HEK293T (cell line): ENCODE data around the gene GADD45G.

Experiments used
- CTCF ChIA-PET: fragments of 350-600 bp; formaldehyde crosslinking; extraction: SDS; loops from one replicate; lab custom pipeline; 2021; ENCODE audit warnings: antibody characterized with exemption, inconsistent platforms; lab: Yijun Ruan, JAX
- POLR2A ChIA-PET: fragments of 350-600 bp; formaldehyde crosslinking; extraction: SDS; loops from one replicate; lab custom pipeline; 2020; ENCODE audit warnings: antibody characterized with exemption, inconsistent platforms; lab: Yijun Ruan, JAX
- DNase-seq: peaks from one replicate; pipeline ENCODE4 v3.0.0; 2012; ENCODE audit warnings: mixed read lengths; ENCODE audit errors: extremely low spot score
- ARNT ChIP-seq: fragments of 450-650 bp; IDR thresholded peaks from 2 replicates; pipeline ENCODE4 v1.6.1; 2017; ENCODE audit warnings: mild to moderate bottlenecking
- BHLHE40 ChIP-seq: fragments of 450-650 bp; IDR thresholded peaks from 2 replicates; pipeline ENCODE4 v1.6.1; 2016; ENCODE audit warnings: mild to moderate bottlenecking, moderate library complexity, borderline replicate concordance
- CTBP1 ChIP-seq: fragments of 450-650 bp; IDR thresholded peaks from 2 replicates; pipeline ENCODE4 v1.6.1; 2016; ENCODE audit warnings: borderline replicate concordance
- ELF4 ChIP-seq: fragments of 450-650 bp; IDR thresholded peaks from 2 replicates; pipeline ENCODE4 v1.6.1; 2017; ENCODE audit warnings: antibody characterized with exemption
- FOXA1 ChIP-seq: fragments of 450-650 bp; IDR thresholded peaks from 2 replicates; pipeline ENCODE4 v1.6.1; 2016; ENCODE audit warnings: mild to moderate bottlenecking
- FOXK2 ChIP-seq: fragments of 450-650 bp; IDR thresholded peaks from 2 replicates; pipeline ENCODE4 v1.6.1; 2016; ENCODE audit warnings: mild to moderate bottlenecking
- FOXM1 ChIP-seq: fragments of 450-650 bp; IDR thresholded peaks from 2 replicates; pipeline ENCODE4 v1.6.1; 2017; ENCODE audit warnings: mild to moderate bottlenecking, borderline replicate concordance
- HDGF ChIP-seq: fragments of 450-650 bp; IDR thresholded peaks from 2 replicates; pipeline ENCODE4 v1.6.1; 2017; ENCODE audit warnings: antibody characterized with exemption, borderline replicate concordance
- L3MBTL2 ChIP-seq: fragments of 450-650 bp; conservative IDR thresholded peaks from 2 replicates; pipeline ENCODE4 v1.6.1; 2016; ENCODE audit warnings: mild to moderate bottlenecking
- LEF1 ChIP-seq: fragments of 450-650 bp; IDR thresholded peaks from 2 replicates; pipeline ENCODE4 v1.6.1; 2017; ENCODE audit warnings: mild to moderate bottlenecking, borderline replicate concordance
- NFRKB ChIP-seq: fragments of 450-650 bp; IDR thresholded peaks from 2 replicates; pipeline ENCODE4 v1.6.1; 2016; ENCODE audit warnings: mild to moderate bottlenecking, moderate library complexity
- SP1 ChIP-seq: fragments of 450-650 bp; IDR thresholded peaks from 2 replicates; pipeline ENCODE4 v1.6.1; 2017
- SUZ12 ChIP-seq: fragments of 450-650 bp; IDR thresholded peaks from 2 replicates; pipeline ENCODE4 v1.6.1; 2016; ENCODE audit warnings: mild to moderate bottlenecking
- TARDBP ChIP-seq: fragments of 450-650 bp; IDR thresholded peaks from 2 replicates; pipeline ENCODE4 v1.6.1; 2016
- ZNF384 ChIP-seq: fragments of 450-650 bp; IDR thresholded peaks from 2 replicates; pipeline ENCODE4 v1.6.1; 2016
- TF ChIP-seq, protein P1 (sequence below): fragments of 450-650 bp; IDR thresholded peaks from 2 replicates; pipeline ENCODE4 v1.6.1; 2016

GADD45G gene

DNA sequence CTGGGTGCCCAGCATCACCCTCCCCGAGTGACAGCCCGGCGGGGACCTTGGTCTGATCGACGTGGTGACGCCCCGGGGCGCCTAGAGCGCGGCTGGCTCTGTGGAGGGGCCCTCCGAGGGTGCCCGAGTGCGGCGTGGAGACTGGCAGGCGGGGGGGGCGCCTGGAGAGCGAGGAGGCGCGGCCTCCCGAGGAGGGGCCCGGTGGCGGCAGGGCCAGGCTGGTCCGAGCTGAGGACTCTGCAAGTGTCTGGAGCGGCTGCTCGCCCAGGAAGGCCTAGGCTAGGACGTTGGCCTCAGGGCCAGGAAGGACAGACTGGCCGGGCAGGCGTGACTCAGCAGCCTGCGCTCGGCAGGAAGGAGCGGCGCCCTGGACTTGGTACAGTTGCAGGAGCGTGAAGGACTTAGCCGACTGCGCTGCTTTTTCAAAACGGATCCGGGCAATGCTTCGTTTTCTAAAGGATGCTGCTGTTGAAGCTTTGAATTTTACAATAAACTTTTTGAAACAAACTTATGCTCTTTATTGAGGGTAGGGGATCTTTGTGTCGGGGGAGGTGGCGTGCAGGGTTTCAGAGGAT lies 1.3 kb downstream of the GADD45G start:
- TF ChIP-seq HDGF (no peak), NFRKB (no peak), BHLHE40 (no peak), ARNT (no peak), CTBP1 (no peak), FOXA1 (no peak), SUZ12 (no peak), TARDBP (no peak), SP1 (no peak), FOXK2 (no peak), L3MBTL2 (no peak)
- no peak for DNase-seq
- POLR2A ChIA-PET = interaction anchor here (1.5 kb wide), 1 partner anchor 336 kb away, joined by 6 read pairs; no protein-coding TSS in a partner anchor
- CTCF ChIA-PET = interaction anchor here (0.6 to 1.3 kb wide), 2 partner anchors 9 to 493 kb away, joined by 3 to 4 read pairs; no protein-coding TSS in a partner anchor

DNA sequence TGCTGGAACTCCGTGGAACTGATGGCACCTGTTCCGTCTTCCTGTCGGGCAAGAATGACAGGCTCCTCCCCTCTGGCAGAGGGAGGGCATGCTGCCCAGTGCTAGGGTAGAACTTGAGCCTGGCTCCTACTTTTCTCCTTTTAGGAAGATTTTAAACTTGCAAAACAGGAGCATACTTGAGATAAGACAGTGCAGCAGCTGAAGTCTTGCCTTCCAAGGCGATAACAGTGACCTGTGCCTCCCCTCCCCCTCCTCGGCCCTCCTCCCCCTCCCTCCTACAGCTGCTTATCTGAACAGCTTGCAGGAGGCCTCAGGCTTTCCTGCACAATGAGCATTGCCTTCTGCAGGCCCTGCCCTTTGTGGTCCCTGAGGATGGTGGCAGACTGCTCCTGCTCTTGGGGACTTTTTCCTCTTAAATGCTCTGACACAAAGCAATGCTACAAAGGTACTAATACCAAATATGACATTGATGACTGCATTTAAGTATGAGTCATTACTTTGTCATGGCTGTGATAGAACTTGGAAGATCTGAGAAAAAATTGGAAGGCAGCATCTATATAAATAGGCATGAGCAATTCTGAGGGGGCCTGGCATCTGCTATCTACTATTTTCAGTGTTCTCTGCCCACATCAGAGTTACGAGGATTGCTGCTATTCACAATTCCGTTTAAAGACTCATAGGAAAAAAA lies 2.0 kb downstream of the GADD45G start:
- ChIA-PET CTCF (interaction anchor here (1.3 kb wide), 1 partner anchor 493 kb away, joined by 4 read pairs; no protein-coding TSS in a partner anchor), POLR2A (no interaction called here)
- DNase-seq = no peak
- TF ChIP-seq SP1 = no peak
- TF ChIP-seq NFRKB = no peak
- TF ChIP-seq LEF1 = no peak
- TF ChIP-seq, protein P1, sequence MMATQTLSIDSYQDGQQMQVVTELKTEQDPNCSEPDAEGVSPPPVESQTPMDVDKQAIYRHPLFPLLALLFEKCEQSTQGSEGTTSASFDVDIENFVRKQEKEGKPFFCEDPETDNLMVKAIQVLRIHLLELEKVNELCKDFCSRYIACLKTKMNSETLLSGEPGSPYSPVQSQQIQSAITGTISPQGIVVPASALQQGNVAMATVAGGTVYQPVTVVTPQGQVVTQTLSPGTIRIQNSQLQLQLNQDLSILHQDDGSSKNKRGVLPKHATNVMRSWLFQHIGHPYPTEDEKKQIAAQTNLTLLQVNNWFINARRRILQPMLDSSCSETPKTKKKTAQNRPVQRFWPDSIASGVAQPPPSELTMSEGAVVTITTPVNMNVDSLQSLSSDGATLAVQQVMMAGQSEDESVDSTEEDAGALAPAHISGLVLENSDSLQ = no peak
- TF ChIP-seq ZNF384 = no peak
- TF ChIP-seq HDGF = no peak
- no peak for TF ChIP-seq FOXM1

DNA sequence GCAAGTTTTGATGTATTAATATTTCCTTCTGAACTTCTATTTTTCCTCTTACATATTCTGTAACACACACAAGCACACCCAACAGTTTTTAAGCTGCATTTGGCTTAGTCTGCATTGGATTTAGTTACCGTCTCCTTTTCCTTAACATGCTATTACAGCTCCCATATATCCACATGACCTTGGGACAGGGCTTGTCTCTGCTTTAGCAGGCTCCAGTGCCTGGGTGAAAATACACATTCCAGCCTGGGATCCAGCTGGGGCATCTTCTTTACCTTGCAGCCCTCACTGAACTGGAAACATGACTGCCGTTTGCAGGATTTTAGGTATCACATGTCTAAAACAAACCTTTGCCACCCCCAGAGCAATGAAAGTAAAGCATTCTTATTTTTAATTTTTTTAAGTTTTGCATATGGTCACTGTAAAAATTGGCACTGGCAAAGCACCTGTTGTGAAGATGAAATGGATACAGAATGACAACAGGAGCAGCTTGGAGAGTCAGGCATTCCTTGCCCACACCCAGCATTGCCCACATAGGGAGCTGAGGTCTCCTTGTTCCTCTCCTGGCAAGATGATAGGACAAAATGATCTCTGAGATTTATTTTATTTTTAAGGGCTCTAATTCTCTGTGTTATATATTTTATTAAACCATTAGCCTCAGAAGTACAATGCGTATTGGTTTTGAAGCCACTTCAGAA lies 4.0 kb downstream of the GADD45G start:
- TF ChIP-seq BHLHE40 (no peak), NFRKB (no peak), CTBP1 (no peak), L3MBTL2 (no peak), FOXK2 (no peak), FOXA1 (no peak), SP1 (no peak), ELF4 (no peak), ARNT (no peak), SUZ12 (no peak), HDGF (no peak)
- TF ChIP-seq, protein P1 = no peak
- ChIA-PET CTCF (interaction anchor here (1.2 kb wide), 1 partner anchor 13 kb away, joined by 4 read pairs; no protein-coding TSS in a partner anchor), POLR2A (no interaction called here)
- DNase-seq = no peak

DNA sequence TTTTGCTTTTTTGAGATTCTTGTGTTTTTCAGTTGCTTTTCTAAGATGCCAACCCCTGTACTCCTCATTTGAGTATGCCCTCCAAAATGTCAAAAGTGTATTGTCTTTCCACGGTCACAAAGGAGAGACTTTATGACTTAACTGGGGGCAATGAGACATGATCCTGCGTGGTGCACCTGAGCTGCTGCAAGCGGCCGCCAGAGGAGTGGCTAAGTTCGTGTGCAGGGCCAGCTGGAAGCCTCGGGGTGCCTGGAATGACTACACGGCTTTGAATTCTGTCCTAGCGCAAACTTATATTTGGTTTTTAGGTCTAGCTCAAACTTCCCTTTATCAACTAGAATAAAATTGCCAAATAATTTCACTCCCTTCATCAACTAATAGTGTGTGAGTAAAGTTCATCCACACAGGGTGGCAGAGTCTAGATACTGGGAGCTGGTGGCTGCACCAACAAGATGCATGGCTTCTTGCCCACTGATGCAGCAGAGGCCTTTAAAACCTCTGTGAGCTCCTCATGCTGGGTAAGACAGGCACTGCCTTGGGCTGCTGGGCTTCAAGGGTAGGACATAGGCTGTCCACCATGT lies 4.7 kb downstream of the GADD45G start:
- no peak for TF ChIP-seq FOXA1
- TF ChIP-seq BHLHE40 = no peak
- TF ChIP-seq TARDBP = no peak
- TF ChIP-seq FOXK2 = no peak
- no peak for TF ChIP-seq LEF1
- TF ChIP-seq HDGF = no peak
- no peak for TF ChIP-seq SUZ12
- no peak for TF ChIP-seq FOXM1
- no peak for TF ChIP-seq SP1
- no peak for TF ChIP-seq L3MBTL2
- TF ChIP-seq ELF4 = no peak
- no peak for TF ChIP-seq CTBP1
- TF ChIP-seq, protein P1 = no peak
- no peak for TF ChIP-seq ZNF384
- no peak for TF ChIP-seq ARNT
- TF ChIP-seq NFRKB = no peak
- ChIA-PET CTCF (interaction anchor here (1.2 kb wide), 1 partner anchor 12 kb away, joined by 4 read pairs; no protein-coding TSS in a partner anchor), POLR2A (no interaction called here)
- DNase-seq = no peak

DNA sequence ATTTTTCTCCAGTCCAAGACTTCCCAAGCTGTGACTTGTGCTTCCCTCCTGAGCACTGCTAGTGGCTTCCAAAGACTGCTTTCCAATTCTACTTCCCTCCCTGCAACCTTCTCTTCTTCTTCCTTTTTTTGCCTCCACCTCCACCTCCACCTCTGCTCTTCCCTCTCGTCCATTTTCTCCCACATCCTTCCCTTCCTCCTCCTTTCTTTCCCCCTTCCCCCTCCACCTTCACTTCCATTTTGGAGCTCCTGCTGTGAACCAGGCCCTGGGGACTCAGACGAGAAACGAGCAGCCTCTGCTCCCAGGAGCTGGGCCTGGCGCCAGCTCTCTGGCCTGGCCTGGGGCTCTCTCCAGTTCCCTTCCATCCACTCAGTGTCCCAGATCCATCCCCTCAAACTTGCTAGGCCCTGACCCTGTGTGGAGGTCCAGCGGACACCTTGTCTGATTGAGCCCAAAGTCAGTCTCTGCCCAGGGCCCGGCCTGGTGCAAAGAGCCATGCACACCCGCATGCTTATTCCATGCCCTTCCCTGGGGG lies 5.6 kb downstream of the GADD45G start:
- no peak for TF ChIP-seq HDGF
- no peak for DNase-seq
- ChIA-PET CTCF (no interaction called here), POLR2A (no interaction called here)

DNA sequence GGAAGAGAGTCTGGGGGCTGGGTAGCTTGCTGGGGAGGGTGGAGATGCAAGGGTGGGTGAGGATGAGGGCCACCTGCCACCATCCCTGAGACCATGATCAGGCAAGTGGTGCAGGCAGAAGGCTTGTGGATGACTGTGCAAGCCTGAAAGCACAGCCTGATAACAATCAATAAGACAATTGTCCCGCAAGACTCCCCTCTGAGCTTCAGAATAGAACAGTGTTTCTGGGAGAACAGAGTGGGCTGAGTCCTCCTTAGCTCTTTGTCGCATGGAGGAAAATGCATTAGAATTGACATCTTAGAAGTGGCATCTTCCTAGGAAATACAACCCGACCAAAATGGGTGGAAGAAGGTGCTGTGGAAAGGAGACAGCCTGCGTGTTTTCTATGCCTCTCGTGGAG lies 6.6 kb downstream of the GADD45G start:
- ChIA-PET POLR2A (no interaction called here), CTCF (no interaction called here)
- TF ChIP-seq SUZ12 = no peak
- TF ChIP-seq BHLHE40 = no peak
- TF ChIP-seq LEF1 = no peak
- TF ChIP-seq SP1 = no peak
- TF ChIP-seq CTBP1 = no peak
- TF ChIP-seq HDGF = no peak
- no peak for TF ChIP-seq ELF4
- no peak for TF ChIP-seq ZNF384
- TF ChIP-seq, protein P1 = no peak
- no peak for TF ChIP-seq L3MBTL2
- TF ChIP-seq ARNT = no peak
- TF ChIP-seq NFRKB = no peak
- TF ChIP-seq FOXM1 = no peak
- no peak for TF ChIP-seq TARDBP
- no peak for DNase-seq
